ENCODE measurements around the gene NRP1.
A peak's percentile ranks its signal among the peaks of the same experiment; 100 is the strongest.

NRP1 gene

GRCh38 chr10:33349268-33349667 lies 14.8 kb upstream of the NRP1 start:
- no peak for DNase-seq (ENCODE audit: low read depth in 2 of 2)

- DNase-seq (ENCODE audit: low read depth in 2 of 2), result no peak
These were observed 12.7 kb upstream of the NRP1 start for GRCh38 chr10:33347211-33347610.

GRCh38 chr10:33345236-33345635 lies 10.8 kb upstream of the NRP1 start:
- no peak for DNase-seq (ENCODE audit: low read depth in 2 of 2)

GRCh38 chr10:33344676-33345075 lies 10.2 kb upstream of the NRP1 start:
- no peak for DNase-seq (ENCODE audit: low read depth in 2 of 2)

GRCh38 chr10:33341637-33342036 lies 7.2 kb upstream of the NRP1 start:
- no peak for DNase-seq (ENCODE audit: low read depth in 2 of 2)

GRCh38 chr10:33337326-33337957 lies 3.0 kb upstream of the NRP1 start:
- DNase-seq (ENCODE audit: low read depth in 2 of 2), result no peak

- no peak for DNase-seq (ENCODE audit: low read depth in 2 of 2)
These were observed 2.3 kb upstream of the NRP1 start for GRCh38 chr10:33336582-33337325.

GRCh38 chr10:33335801-33336581 lies 1.5 kb upstream of the NRP1 start:
- DNase-seq (ENCODE audit: low read depth in 2 of 2), result no peak

- DNase-seq (ENCODE audit: low read depth in 2 of 2), result no peak
These were observed 1.0 kb upstream of the NRP1 start for GRCh38 chr10:33335551-33335800.

- DNase-seq (ENCODE audit: low read depth in 2 of 2), result no peak
These were observed 511 bp upstream of the NRP1 start for GRCh38 chr10:33334805-33335550.

- DNase-seq (ENCODE audit: low read depth in 2 of 2), result peak in 1 of 2 donors; percentile 9
These were observed 986 bp downstream of the NRP1 start for GRCh38 chr10:33333260-33334101.

GRCh38 chr10:33332183-33333065 lies 2.0 kb downstream of the NRP1 start:
- DNase-seq (ENCODE audit: low read depth in 2 of 2), result no peak

GRCh38 chr10:33331379-33331694 lies 3.1 kb downstream of the NRP1 start:
- no peak for DNase-seq (ENCODE audit: low read depth in 2 of 2)

GRCh38 chr10:33330543-33331378 lies 3.7 kb downstream of the NRP1 start:
- DNase-seq (ENCODE audit: low read depth in 2 of 2), result peak; percentile 62

GRCh38 chr10:33329178-33329577 lies 5.3 kb downstream of the NRP1 start:
- no peak for DNase-seq (ENCODE audit: low read depth in 2 of 2)

- DNase-seq (ENCODE audit: low read depth in 2 of 2), result no peak
These were observed 6.2 kb downstream of the NRP1 start for GRCh38 chr10:33328253-33328652.

- no peak for DNase-seq (ENCODE audit: low read depth in 2 of 2)
These were observed 6.7 kb downstream of the NRP1 start for GRCh38 chr10:33327751-33328150.

GRCh38 chr10:33326933-33327332 lies 7.5 kb downstream of the NRP1 start:
- DNase-seq (ENCODE audit: low read depth in 2 of 2), result no peak

GRCh38 chr10:33325929-33326328 lies 8.5 kb downstream of the NRP1 start:
- no peak for DNase-seq (ENCODE audit: low read depth in 2 of 2)

- no peak for DNase-seq (ENCODE audit: low read depth in 2 of 2)
These were observed 10.7 kb downstream of the NRP1 start for GRCh38 chr10:33323721-33324120.
